WTC11 (cell line): ENCODE data around the gene DAZAP2. TPM values are rescaled to one million over a fixed set of nuclear protein-coding genes. Genes with fewer than 3 reads are reported as not detected.

Experiments
- ATAC-seq: fragments of 200-7000 bp; cut with Tn5 transposase; 2 replicates; pipeline ENCODE4 v1.10.0; 2021; ENCODE audit warnings: mild to moderate bottlenecking, moderate library complexity
- CTCF ChIA-PET: fragments of 300-600 bp; sonication (Branson Sonifier 250); formaldehyde crosslinking; loops from one replicate; lab custom pipeline; 2021; ENCODE audit warnings: antibody characterized with exemption; lab: Charles Lee
- POLR2A ChIA-PET: fragments of 350-600 bp; sonication (Branson Sonifier 250); formaldehyde crosslinking; loops from one replicate; lab custom pipeline; 2021; ENCODE audit warnings: antibody characterized with exemption; lab: Charles Lee
- DNase-seq: peaks from one replicate; pipeline ENCODE4 v3.0.0; 2021; ENCODE audit warnings: low spot score
- H3K27ac Mint-ChIP-seq: 2 replicates; pipeline ENCODE4 v1.8.0; 2021; ENCODE audit warnings: mixed read lengths
- H3K27me3 Mint-ChIP-seq: 2 replicates; pipeline ENCODE4 v1.8.0; 2021; ENCODE audit warnings: low read depth, mild to moderate bottlenecking, moderate library complexity, mixed read lengths
- H3K36me3 Mint-ChIP-seq: 2 replicates; pipeline ENCODE4 v1.8.0; 2021; ENCODE audit warnings: mixed read lengths
- H3K4me1 Mint-ChIP-seq: 2 replicates; pipeline ENCODE4 v1.8.0; 2022; ENCODE audit warnings: mixed read lengths
- H3K4me3 Mint-ChIP-seq: 2 replicates; pipeline ENCODE4 v1.8.0; 2021; ENCODE audit warnings: mild to moderate bottlenecking, moderate library complexity, mixed read lengths
- H3K9me3 Mint-ChIP-seq: 2 replicates; pipeline ENCODE4 v1.8.0; 2021; ENCODE audit warnings: mixed read lengths
- ATF3 ChIP-seq: sonication (generic); formaldehyde crosslinking; conservative IDR thresholded peaks from 2 replicates; pipeline ENCODE4 v1.8.1; 2022; ENCODE audit warnings: mild to moderate bottlenecking, missing genetic modification reagents
- CDX4 ChIP-seq: fragments of 250-450 bp; sonication (Bioruptor Pico); IDR thresholded peaks from 2 replicates; pipeline ENCODE4 v1.9.0; 2021; ENCODE audit warnings: moderate library complexity, mild to moderate bottlenecking, inconsistent platforms, borderline replicate concordance
- CREB1 ChIP-seq: sonication (generic); formaldehyde crosslinking; IDR thresholded peaks from 2 replicates; pipeline ENCODE4 v1.8.0; 2023; ENCODE audit warnings: mild to moderate bottlenecking, missing genetic modification reagents
- FOXP4 ChIP-seq: sonication (generic); formaldehyde crosslinking; IDR thresholded peaks from 2 replicates; pipeline ENCODE4 v1.8.0; 2022; ENCODE audit warnings: mild to moderate bottlenecking, missing genetic modification reagents
- HMGA2 ChIP-seq: fragments of 250-450 bp; sonication (Bioruptor Pico); IDR thresholded peaks from 2 replicates; pipeline ENCODE4 v1.4.0; 2021; ENCODE audit warnings: mild to moderate bottlenecking, moderate library complexity
- JUN ChIP-seq: sonication (generic); formaldehyde crosslinking; IDR thresholded peaks from 2 replicates; pipeline ENCODE4 v1.8.0; 2023; ENCODE audit warnings: mild to moderate bottlenecking, missing genetic modification reagents
- MYBL2 ChIP-seq: sonication (generic); formaldehyde crosslinking; IDR thresholded peaks from 2 replicates; pipeline ENCODE4 v1.8.1; 2023; ENCODE audit warnings: mild to moderate bottlenecking, moderate library complexity, missing genetic modification reagents
- NFE2L1 ChIP-seq: sonication (generic); formaldehyde crosslinking; IDR thresholded peaks from 2 replicates; pipeline ENCODE4 v1.8.1; 2023; ENCODE audit warnings: missing genetic modification reagents
- PRDM15 ChIP-seq: sonication (generic); formaldehyde crosslinking; IDR thresholded peaks from 2 replicates; pipeline ENCODE4 v1.8.0; 2022; ENCODE audit warnings: missing genetic modification reagents
- SMAD3 ChIP-seq: sonication (generic); formaldehyde crosslinking; IDR thresholded peaks from 2 replicates; pipeline ENCODE4 v1.8.0; 2022; ENCODE audit warnings: missing genetic modification reagents, mild to moderate bottlenecking, borderline replicate concordance
- STAT6 ChIP-seq: sonication (generic); formaldehyde crosslinking; conservative IDR thresholded peaks from 2 replicates; pipeline ENCODE4 v1.8.1; 2023; ENCODE audit warnings: mild to moderate bottlenecking, low read depth, missing genetic modification reagents, moderate library complexity
- ZBTB43 ChIP-seq: sonication (generic); formaldehyde crosslinking; IDR thresholded peaks from 2 replicates; pipeline ENCODE4 v1.8.1; 2023; ENCODE audit warnings: mild to moderate bottlenecking, missing genetic modification reagents
- ZMAT4 ChIP-seq: fragments of 250-450 bp; sonication (Bioruptor Pico); IDR thresholded peaks from 2 replicates; pipeline ENCODE4 v1.9.0; 2021; ENCODE audit warnings: mild to moderate bottlenecking
- ZNF423 ChIP-seq: fragments of 250-450 bp; sonication (Bioruptor Pico); IDR thresholded peaks from 2 replicates; pipeline ENCODE4 v2.1.2; 2022; ENCODE audit warnings: mild to moderate bottlenecking, moderate library complexity
- ZNF671 ChIP-seq: fragments of 250-450 bp; sonication (Bioruptor Pico); IDR thresholded peaks from 2 replicates; pipeline ENCODE4 v1.8.0; 2021; ENCODE audit warnings: mild to moderate bottlenecking
- total RNA-seq: library from RNA; stranded (reverse); gene quantifications from 3 replicates; pipeline ENCODE4 v1.2.3, GENCODE V29; 2021

Gene DAZAP2
- total RNA-seq, 1 experiment from 2014 or later, result 35.8 TPM

GRCh38 chr12:51262758-51263177 is 24.1 kb downstream of the DAZAP2 start:
- peaks cover 11% of the 10 kb centered on the region for H3K4me1 Mint-ChIP-seq
- no peaks in the 10 kb centered on the region for H3K27me3 Mint-ChIP-seq
- no peaks in the 10 kb centered on the region for H3K9me3 Mint-ChIP-seq
- TF ChIP-seq ZBTB43 (no peak), MYBL2 (no peak), HMGA2 (CRISPR knock-in tag) (no peak), CREB1 (CRISPR knock-in tag) (no peak), SMAD3 (CRISPR knock-in tag) (no peak), PRDM15 (CRISPR knock-in tag) (no peak), NFE2L1 (CRISPR knock-in tag) (no peak), JUN (CRISPR knock-in tag) (no peak), ZMAT4 (CRISPR knock-in tag) (no peak), ZNF423 (no peak), ZNF671 (no peak), ATF3 (CRISPR knock-in tag) (no peak), STAT6 (CRISPR knock-in tag) (no peak), FOXP4 (CRISPR knock-in tag) (no peak), CDX4 (no peak)
- TF ChIP-seq, all 79 proteins: peak for 0
- ATAC-seq (peak; percentile 96), DNase-seq (peak; percentile 63)
- ChIA-PET CTCF (interaction anchor here (0.6 to 2.2 kb wide), 11 partner anchors 11 to 529 kb away, joined by 3 to 15 read pairs (median 5); partner anchors contain the start of gene POU6F1), POLR2A (interaction anchor here (1.3 kb wide), 1 partner anchor 180 kb away, joined by 5 read pairs; the partner anchor contains the start of gene CSRNP2)
- no peak overlapping the region; the same call in 1 of the 2 replicates for H3K27ac Mint-ChIP-seq
- no peak overlapping the region for H3K4me3 Mint-ChIP-seq
- no peaks in the 10 kb centered on the region for H3K36me3 Mint-ChIP-seq
